SH-SY5Y (cell line): ENCODE data around the gene CRYGD.

Experiments used
- GATA2 ChIP-seq: IDR thresholded peaks from 2 replicates; pipeline ENCODE4 v1.6.1; 2011; ENCODE audit warnings: mild to moderate bottlenecking, low read depth, low read length
- GATA3 ChIP-seq: IDR thresholded peaks from 2 replicates; pipeline ENCODE4 v1.6.1; 2011; ENCODE audit warnings: low read depth, mild to moderate bottlenecking, low read length, moderate library complexity

DNA sequence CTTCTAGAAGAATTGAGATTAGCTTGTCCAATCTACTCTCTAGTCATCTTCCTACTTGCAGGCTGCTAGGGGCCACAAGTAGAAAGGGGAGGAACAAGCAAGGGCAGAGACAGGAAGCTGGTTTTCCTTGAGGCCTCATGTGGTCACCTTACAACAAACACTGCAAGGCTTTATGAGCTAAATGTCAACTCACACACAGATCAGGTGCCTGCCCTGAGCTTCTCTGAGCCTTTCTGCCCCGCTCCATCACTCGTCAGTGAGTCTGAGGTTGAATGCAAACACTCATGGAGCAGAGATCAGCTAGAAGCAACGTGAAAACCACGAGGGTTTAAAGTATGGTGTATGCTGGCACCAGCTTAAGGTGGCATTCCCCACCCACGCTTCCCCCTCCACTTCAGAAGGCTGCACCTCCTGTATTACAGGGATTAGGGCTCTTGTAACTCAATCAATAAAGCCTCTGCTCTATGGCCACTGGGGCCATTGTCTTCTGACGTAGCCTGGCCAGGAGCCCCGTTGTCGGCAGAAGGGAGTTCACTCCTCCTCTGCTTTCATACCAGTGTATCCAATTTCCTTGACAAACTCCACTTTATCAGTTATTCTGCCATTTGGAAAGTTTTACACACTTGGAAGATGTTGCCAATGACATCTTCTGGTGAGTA lies 10.7 kb upstream of the CRYGD start:
- no peak for TF ChIP-seq GATA3
- no peak for TF ChIP-seq GATA2
